Measurements from ENCODE around the gene SLC27A3. TPM values are rescaled to one million over a fixed set of nuclear protein-coding genes. Genes with fewer than 3 reads are reported as not detected.

The SLC27A3 gene
- total RNA-seq, 1 donor = 13.8 TPM

DNA sequence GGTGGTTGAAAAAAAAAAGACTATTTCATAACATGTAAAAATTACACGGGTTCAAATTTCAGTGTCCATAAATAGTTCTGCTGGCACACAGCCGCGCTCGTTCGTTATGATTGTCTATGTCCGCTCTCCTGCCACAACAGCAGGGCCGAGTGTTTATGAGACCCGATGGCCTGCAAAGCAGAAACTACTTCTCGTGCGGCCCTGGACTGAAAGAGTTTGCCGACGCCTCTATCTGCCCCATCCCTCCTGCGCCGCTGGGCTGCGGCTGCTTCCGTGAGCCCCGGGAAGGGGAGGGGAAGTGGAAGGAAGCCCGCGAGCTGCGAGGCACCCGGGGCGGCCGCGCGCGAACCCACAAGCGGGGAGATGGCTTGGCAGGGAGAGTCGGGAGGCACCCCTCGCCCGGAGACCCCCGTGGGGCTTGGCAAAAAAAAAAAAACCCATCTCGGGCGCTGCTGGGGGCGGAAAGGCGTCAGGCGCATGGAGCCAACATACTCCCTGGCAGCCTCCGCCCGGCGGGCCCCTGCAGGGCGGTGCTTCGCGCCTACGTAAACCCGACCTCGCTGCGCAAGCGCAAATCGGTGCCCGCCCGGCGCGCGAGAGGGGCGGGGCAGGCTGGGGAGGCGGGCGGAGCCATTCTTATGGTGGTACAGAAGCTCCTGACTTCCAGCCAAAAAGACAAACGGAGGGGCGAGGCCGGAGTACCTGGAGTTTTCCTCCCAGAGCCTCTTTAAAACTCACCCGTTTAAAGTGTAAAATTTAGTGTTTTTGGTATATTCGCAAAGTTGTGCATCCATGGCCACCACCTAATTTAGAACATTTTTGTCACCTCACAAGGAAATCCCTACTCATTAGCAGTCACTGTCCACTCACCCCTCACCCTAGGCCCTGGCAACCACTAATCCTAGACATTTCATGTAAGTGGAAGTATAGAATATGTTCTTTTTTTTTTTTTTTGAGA, 8.3 kb downstream of the SLC27A3 start:
- H3K4me2 ChIP-seq (ENCODE audit: insufficient read depth, low read length) = peak overlapping the region; percentile 97
- H3K4me1 ChIP-seq (ENCODE audit: insufficient read depth, low read length) = peaks cover 11% of the 10 kb centered on the region
- peak overlapping the region; percentile 93 for H3K27ac ChIP-seq (ENCODE audit: low read depth, low read length)
- H3K9me3 ChIP-seq (ENCODE audit: low read depth, low read length) = no peaks in the 10 kb centered on the region
- H4K20me1 ChIP-seq (ENCODE audit: insufficient read depth, low read length) = no peaks in the 10 kb centered on the region
- DNase-seq (ENCODE audit: insufficient read length, low spot score, missing footprints) = peak; percentile 99
- peak overlapping the region; percentile 94 for H2AFZ ChIP-seq (ENCODE audit: low read length)
- H3K36me3 ChIP-seq (ENCODE audit: insufficient read depth, low read length) = no peaks in the 10 kb centered on the region
- TF ChIP-seq, protein P1, sequence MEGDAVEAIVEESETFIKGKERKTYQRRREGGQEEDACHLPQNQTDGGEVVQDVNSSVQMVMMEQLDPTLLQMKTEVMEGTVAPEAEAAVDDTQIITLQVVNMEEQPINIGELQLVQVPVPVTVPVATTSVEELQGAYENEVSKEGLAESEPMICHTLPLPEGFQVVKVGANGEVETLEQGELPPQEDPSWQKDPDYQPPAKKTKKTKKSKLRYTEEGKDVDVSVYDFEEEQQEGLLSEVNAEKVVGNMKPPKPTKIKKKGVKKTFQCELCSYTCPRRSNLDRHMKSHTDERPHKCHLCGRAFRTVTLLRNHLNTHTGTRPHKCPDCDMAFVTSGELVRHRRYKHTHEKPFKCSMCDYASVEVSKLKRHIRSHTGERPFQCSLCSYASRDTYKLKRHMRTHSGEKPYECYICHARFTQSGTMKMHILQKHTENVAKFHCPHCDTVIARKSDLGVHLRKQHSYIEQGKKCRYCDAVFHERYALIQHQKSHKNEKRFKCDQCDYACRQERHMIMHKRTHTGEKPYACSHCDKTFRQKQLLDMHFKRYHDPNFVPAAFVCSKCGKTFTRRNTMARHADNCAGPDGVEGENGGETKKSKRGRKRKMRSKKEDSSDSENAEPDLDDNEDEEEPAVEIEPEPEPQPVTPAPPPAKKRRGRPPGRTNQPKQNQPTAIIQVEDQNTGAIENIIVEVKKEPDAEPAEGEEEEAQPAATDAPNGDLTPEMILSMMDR (IDR thresholded peaks at IDR 0.05; ENCODE audit: extremely low read depth, low read depth, low read length) = no peak
- H3K4me3 ChIP-seq (ENCODE audit: insufficient read depth, low read length) = peak overlapping the region; percentile 85
- no peaks in the 10 kb centered on the region for H3K79me2 ChIP-seq (ENCODE audit: insufficient read depth, low read length)
- no peaks in the 10 kb centered on the region for H3K27me3 ChIP-seq (ENCODE audit: insufficient read depth, low read length)

DNA sequence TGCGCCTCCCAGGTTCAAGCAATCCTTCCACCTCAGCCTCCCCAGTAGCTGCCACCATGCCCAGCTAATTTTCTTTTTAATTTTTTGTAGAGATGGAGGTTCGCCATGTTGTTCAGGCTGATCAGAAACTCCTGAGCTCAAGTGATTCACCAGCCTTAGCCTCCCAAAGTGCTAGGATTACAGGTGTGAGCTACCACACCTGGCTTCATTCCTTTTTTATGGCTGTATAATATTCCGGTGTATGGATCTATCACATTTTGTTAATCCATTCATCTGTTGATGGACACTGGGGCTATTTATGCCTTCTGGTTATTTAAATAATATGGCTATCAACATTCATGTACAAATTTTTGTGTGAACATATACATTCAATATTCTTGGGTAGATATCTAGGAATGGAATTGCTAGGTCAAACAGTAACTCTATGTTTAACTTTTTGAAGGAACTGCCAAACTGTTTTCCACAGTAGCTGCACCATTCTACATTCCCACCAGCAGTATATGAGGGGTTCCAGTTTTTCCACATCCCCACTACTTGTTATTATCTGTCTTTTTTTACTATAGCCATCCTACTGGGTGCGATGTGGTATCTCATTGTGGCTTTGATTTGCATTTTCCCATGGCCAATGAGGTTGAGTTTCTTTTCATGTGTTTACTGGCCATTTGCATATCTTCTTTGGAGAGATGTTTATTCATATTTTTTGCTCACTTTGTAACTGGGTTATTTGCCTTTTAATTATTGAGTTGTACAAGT, 11.0 kb downstream of the SLC27A3 start:
- no peaks in the 10 kb centered on the region for H4K20me1 ChIP-seq (ENCODE audit: insufficient read depth, low read length)

DNA sequence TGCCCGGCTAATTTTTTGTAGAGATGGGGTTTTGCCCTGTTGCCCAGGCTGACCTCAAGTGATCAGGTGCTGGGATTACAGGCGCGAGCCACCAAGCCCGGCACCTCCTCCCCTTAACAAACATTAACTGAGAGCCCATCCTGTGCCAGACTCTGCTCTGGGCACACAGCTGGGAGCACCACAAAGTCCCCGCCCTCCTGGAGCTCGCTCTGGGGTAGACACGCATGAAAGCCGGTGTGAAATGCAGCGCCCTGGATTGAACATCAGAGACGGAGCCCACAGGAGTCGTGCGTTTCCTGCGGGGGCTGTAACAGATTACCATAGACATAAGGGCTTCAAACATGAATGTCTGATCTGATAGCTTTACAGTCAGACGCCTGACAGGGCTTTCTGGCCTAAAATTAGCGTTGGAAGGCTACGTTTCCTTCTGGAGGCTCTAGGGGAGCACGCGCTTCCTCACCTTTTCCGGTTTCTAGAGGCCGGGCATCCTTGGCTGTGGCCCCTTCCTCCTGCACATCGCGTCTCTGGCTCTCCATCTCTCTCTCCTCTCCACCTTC, 14.3 kb downstream of the SLC27A3 start:
- Histone ChIP-seq H3K4me1 (ENCODE audit: insufficient read depth, low read length) (peaks cover 26% of the 10 kb centered on the region), H3K79me2 (ENCODE audit: insufficient read depth, low read length) (no peaks in the 10 kb centered on the region), H3K27ac (ENCODE audit: low read depth, low read length) (peak overlapping the region; percentile 97), H3K36me3 (ENCODE audit: insufficient read depth, low read length) (no peaks in the 10 kb centered on the region), H2AFZ (ENCODE audit: low read length) (peak overlapping the region; percentile 75), H4K20me1 (ENCODE audit: insufficient read depth, low read length) (no peaks in the 10 kb centered on the region), H3K27me3 (ENCODE audit: insufficient read depth, low read length) (no peaks in the 10 kb centered on the region), H3K9me3 (ENCODE audit: low read depth, low read length) (no peaks in the 10 kb centered on the region), H3K4me2 (ENCODE audit: insufficient read depth, low read length) (peak overlapping the region; percentile 90), H3K4me3 (ENCODE audit: insufficient read depth, low read length) (peak overlapping the region; percentile 70)
- no peak for DNase-seq (ENCODE audit: insufficient read length, low spot score, missing footprints)
- TF ChIP-seq, protein P1 (IDR thresholded peaks at IDR 0.05; ENCODE audit: extremely low read depth, low read depth, low read length) = no peak

More for the DNA sequence above, 11.0 kb downstream of the SLC27A3 start:
- H3K27ac ChIP-seq (ENCODE audit: low read depth, low read length) = no peak overlapping the region
- peaks cover 28% of the 10 kb centered on the region for H3K4me1 ChIP-seq (ENCODE audit: insufficient read depth, low read length)
- H2AFZ ChIP-seq (ENCODE audit: low read length) = no peak overlapping the region
- no peaks in the 10 kb centered on the region for H3K9me3 ChIP-seq (ENCODE audit: low read depth, low read length)
- TF ChIP-seq, protein P1 (IDR thresholded peaks at IDR 0.05; ENCODE audit: extremely low read depth, low read depth, low read length) = no peak
- H3K27me3 ChIP-seq (ENCODE audit: insufficient read depth, low read length) = no peaks in the 10 kb centered on the region
- no peak for DNase-seq (ENCODE audit: insufficient read length, low spot score, missing footprints)
- no peak overlapping the region for H3K4me2 ChIP-seq (ENCODE audit: insufficient read depth, low read length)
- no peak overlapping the region for H3K4me3 ChIP-seq (ENCODE audit: insufficient read depth, low read length)
- no peaks in the 10 kb centered on the region for H3K79me2 ChIP-seq (ENCODE audit: insufficient read depth, low read length)
- no peaks in the 10 kb centered on the region for H3K36me3 ChIP-seq (ENCODE audit: insufficient read depth, low read length)

Data from osteoblast (primary cell).